Measurements from ENCODE around the gene RAG1.

The RAG1 gene

GRCh38 chr11:36627471-36627870 is 59.7 kb downstream of the RAG1 start:
- DNase-seq: no peak

DNA sequence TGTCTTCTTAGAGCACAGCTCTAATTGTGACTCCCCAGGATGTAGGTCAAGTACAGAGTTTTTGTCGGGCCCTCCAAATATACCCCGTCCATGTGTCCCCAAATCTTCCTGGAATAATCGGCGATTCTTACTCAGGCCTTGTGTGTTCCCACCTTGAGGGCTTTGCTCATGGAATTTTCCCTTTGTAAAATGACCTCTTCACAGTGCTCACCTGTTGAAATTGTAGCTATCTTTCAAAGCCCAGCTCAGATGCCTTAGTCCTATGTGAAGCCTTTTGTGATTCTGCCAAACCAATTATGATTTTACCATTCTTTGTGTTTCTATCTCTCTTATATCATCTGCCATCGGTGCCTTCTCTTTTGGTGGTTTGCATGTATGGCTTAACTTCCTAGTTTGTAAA is 60.3 kb downstream of the RAG1 start:
- no peak for DNase-seq

GRCh38 chr11:36628765-36629244 is 61.0 kb downstream of the RAG1 start:
- no peak for DNase-seq
